CD4-positive, alpha-beta T cell (primary cell): ENCODE measurements around the gene INMT. TPM values are rescaled to one million over a fixed set of nuclear protein-coding genes. Genes with fewer than 3 reads are reported as not detected.

Experiments used
- ATAC-seq: fragments of 200-7000 bp; cut with Tn5 transposase; one replicate; pipeline ENCODE4 v1.10.0; 2022; ENCODE audit warnings: mild to moderate bottlenecking; ENCODE audit not compliant: poor library complexity
- CTCF ChIA-PET: fragments of 350-600 bp; sonication (Branson Sonifier 250); formaldehyde crosslinking; loops from one replicate; lab custom pipeline; 2021; ENCODE audit warnings: antibody characterized with exemption, inconsistent platforms; lab: Charles Lee
- POLR2A ChIA-PET: fragments of 350-600 bp; sonication (Branson Sonifier 250); formaldehyde crosslinking; loops from one replicate; lab custom pipeline; 2021; ENCODE audit warnings: antibody characterized with exemption, inconsistent platforms; lab: Charles Lee
- DNase-seq, 14 experiments: peaks; one replicate each; pipeline ENCODE4 v3.0.0-alpha.2; 2013 to 2020; ENCODE audit warnings: mixed read lengths in 2 of 14
- H3K27ac ChIP-seq, 2 donors: one replicate each; pipeline versions ENCODE4 v1.5.1 to v1.7.0; 2013; ENCODE audit warnings: low read length in 2 of 2, low read depth in 1 of 2, mild to moderate bottlenecking in 1 of 2
- H3K27me3 ChIP-seq, 2 experiments: 1 replicate in 1 of 2; 2 replicates in 1 of 2; pipeline versions ENCODE4 v1.6.1 to v1.7.0; 2013; ENCODE audit warnings: low read length in 2 of 2, control low read depth in 1 of 2, mild to moderate bottlenecking in 1 of 2, moderate library complexity in 1 of 2; ENCODE audit not compliant: insufficient read depth in 2 of 2, control insufficient read depth in 1 of 2
- H3K36me3 ChIP-seq: one replicate; pipeline ENCODE4 v1.6.1; 2013; ENCODE audit warnings: low read length, control low read depth; ENCODE audit not compliant: insufficient read depth
- H3K4me1 ChIP-seq: one replicate; pipeline ENCODE4 v1.6.1; 2013; ENCODE audit warnings: low read length, control low read depth; ENCODE audit not compliant: insufficient read depth
- H3K4me3 ChIP-seq: one replicate; pipeline ENCODE4 v1.5.1; 2013; ENCODE audit warnings: mild to moderate bottlenecking, low read length, moderate library complexity
- H3K9me3 ChIP-seq, 2 experiments: 1 replicate in 1 of 2; 2 replicates in 1 of 2; pipeline versions ENCODE4 v1.6.1 to v1.7.0; 2013; ENCODE audit warnings: low read length in 2 of 2, mild to moderate bottlenecking in 2 of 2, control low read depth in 1 of 2, moderate library complexity in 1 of 2; ENCODE audit not compliant: control insufficient read depth in 1 of 2, insufficient read depth in 1 of 2
- H3K27ac Mint-ChIP-seq: one replicate; pipeline ENCODE4 v1.8.0; 2020; ENCODE audit warnings: mixed read lengths
- H3K27me3 Mint-ChIP-seq: one replicate; pipeline ENCODE4 v1.8.0; 2021; ENCODE audit warnings: mixed read lengths
- H3K36me3 Mint-ChIP-seq: one replicate; pipeline ENCODE4 v1.8.0; 2021; ENCODE audit warnings: low read depth, mixed read lengths
- H3K4me1 Mint-ChIP-seq: one replicate; pipeline ENCODE4 v1.8.0; 2021; ENCODE audit warnings: low read depth, mixed read lengths
- H3K4me3 Mint-ChIP-seq: one replicate; pipeline ENCODE4 v1.8.0; 2020; ENCODE audit warnings: mild to moderate bottlenecking, mixed read lengths
- H3K9me3 Mint-ChIP-seq: one replicate; pipeline ENCODE4 v1.8.0; 2020; ENCODE audit warnings: mixed read lengths
- CTCF ChIP-seq: fragments of 200-600 bp; IDR thresholded peaks from one replicate; pipeline ENCODE4 v1.8.0; 2022; ENCODE audit warnings: antibody characterized with exemption, mild to moderate bottlenecking
- intact Hi-C, 2 experiments: fragments of 100-400 bp; cut with DNase I in 1 of 2; cut with micrococcal nuclease in 1 of 2; formaldehyde crosslinking; loops; one replicate each; pipeline versions ENCODE4 v1.15.1 to v1.9.0; 2023 to 2025; cut with DNase I, micrococcal nuclease
- total RNA-seq, 174 experiments: library from RNA in 2 of 174; stranded (reverse) in 2 of 174; gene quantifications; one replicate each; pipeline ENCODE4 v1.2.3 and lab custom pipeline; 2021 to 2026

The INMT gene
- total RNA-seq, 2 experiments from 2014 or later, result 0.36 to 0.69 TPM

GRCh38 chr7:30805931-30806330 is 54.0 kb downstream of the INMT start:
- TF ChIP-seq CTCF, result no peak

More at GRCh38 chr7:30805931-30806330, 54.0 kb downstream of the INMT start:
- H3K27ac ChIP-seq, result no peak overlapping the region
- H3K9me3 ChIP-seq, result no peaks in the 10 kb centered on the region
- H3K36me3 Mint-ChIP-seq, result no peaks in the 10 kb centered on the region
- no peak overlapping the region for H3K4me3 ChIP-seq
- no peak overlapping the region for H3K27ac Mint-ChIP-seq
- ChIA-PET CTCF (no interaction called here), POLR2A (no interaction called here)
- DNase-seq (no peak), ATAC-seq (no peak)
- H3K27me3 Mint-ChIP-seq, result no peaks in the 10 kb centered on the region
- intact Hi-C loops, result no loop called here
- no peaks in the 10 kb centered on the region for H3K27me3 ChIP-seq
- H3K4me3 Mint-ChIP-seq, result no peak overlapping the region
- H3K36me3 ChIP-seq, result no peaks in the 10 kb centered on the region
- no peaks in the 10 kb centered on the region for H3K4me1 Mint-ChIP-seq
- H3K9me3 Mint-ChIP-seq, result no peaks in the 10 kb centered on the region
- peaks cover 1% of the 10 kb centered on the region for H3K4me1 ChIP-seq

Other genes with a start within 250 kb of the INMT start
- 1 to 10 TPM; 6.3 to 6.6 TPM for gene GGCT, start 247.3 kb upstream of the INMT start, total RNA-seq
- 100 to 1,000 TPM; 127 to 132 TPM for gene GARS1, start 157.3 kb upstream of the INMT start, total RNA-seq
- not detected for gene CRHR2, start 69.7 kb upstream of the INMT start, total RNA-seq
- gene MINDY4, start 19.3 kb downstream of the INMT start, total RNA-seq, result under 1 TPM; 0.36 to 0.60 TPM
- gene AQP1, start 159.7 kb downstream of the INMT start, total RNA-seq, result under 1 TPM; 0.17 to 0.22 TPM
- gene GHRHR, start 211.8 kb downstream of the INMT start, total RNA-seq, result not detected